ENCODE data around the gene VDR. TPM values are rescaled to one million over a fixed set of nuclear protein-coding genes. Genes with fewer than 3 reads are reported as not detected.

Gene VDR
- polyA plus RNA-seq, 3 donors: 6.0 to 14.8 (median 12.8) TPM

- no peak for DNase-seq
- TF ChIP-seq CTCF (IDR thresholded peaks at IDR 0.05): no peak
- intact Hi-C loops (cut with micrococcal nuclease): loop anchor here in 1 of 2 donors (10.0 kb wide), 1 partner anchor 93 kb away; the partner anchor contains the start of gene HDAC7
- Histone ChIP-seq H3K27me3 (ENCODE audit: control insufficient read depth in 2 of 2, insufficient read depth in 2 of 2, low read length in 2 of 2) (peaks cover 24 to 28% of the 10 kb centered on the region in 2 donors), H3K79me2 (ENCODE audit: insufficient read depth, low read length) (peaks cover 9% of the 10 kb centered on the region), H2AFZ (ENCODE audit: insufficient read depth, low read depth, low read length, poor library complexity, severe bottlenecking) (no peak overlapping the region), H3K36me3 (replicated peaks in 1 of 2; ENCODE audit: control insufficient read depth in 1 of 2, insufficient read depth in 2 of 2, low read length in 2 of 2) (no peaks in the 10 kb centered on the region), H4K20me1 (ENCODE audit: insufficient read depth, low read length) (peaks cover 8% of the 10 kb centered on the region), H3K4me2 (replicated peaks; ENCODE audit: extremely low read depth, low read length, poor library complexity, severe bottlenecking) (no peak overlapping the region), H3K27ac (ENCODE audit: low read depth in 1 of 2, low read length in 2 of 2) (no peak overlapping the region), H3K4me1 (ENCODE audit: control insufficient read depth in 1 of 2, insufficient read depth in 2 of 2, low read length in 2 of 2) (peaks cover 21 to 22% of the 10 kb centered on the region in 2 donors), H3K4me3 (replicated peaks in 1 of 3; ENCODE audit: low read depth in 2 of 3, low read length in 3 of 3) (no peak overlapping the region), H3K9me3 (replicated peaks in 1 of 2; ENCODE audit: control insufficient read depth in 1 of 2, insufficient read depth in 1 of 2, low read length in 2 of 2) (peaks cover 0 to 8% of the 10 kb centered on the region in 2 donors), H3K9ac (ENCODE audit: insufficient read depth, low read length, poor library complexity, severe bottlenecking) (no peak overlapping the region)
- WGBS (ENCODE audit: insufficient coverage): 50% methylated on average over 1 of the region's 4 CpGs
- H3K4me3 Mint-ChIP-seq: no peak overlapping the region
- H3K36me3 Mint-ChIP-seq: peaks cover 0 to 1% of the 10 kb centered on the region in 2 donors
- H3K27ac Mint-ChIP-seq: no peak overlapping the region
- peaks cover 0 to 3% (median 0%) of the 10 kb centered on the region in 7 donors for H3K9me3 Mint-ChIP-seq
- H3K4me1 Mint-ChIP-seq: peaks cover 20% of the 10 kb centered on the region
- H3K27me3 Mint-ChIP-seq (ENCODE audit: low read depth in 3 of 3): peaks cover 23 to 43% (median 32%) of the 10 kb centered on the region in 3 donors
Observed at GRCh38 chr12:47907851-47908454, 3.2 kb upstream of the VDR start.

GRCh38 chr12:47903927-47904712, 674 bp downstream of the VDR start:
- peak overlapping the region; percentile 68 to 84 (median 81) for H3K4me3 ChIP-seq (replicated peaks in 1 of 3; ENCODE audit: low read depth in 2 of 3, low read length in 3 of 3)
- Mint-ChIP-seq H3K27ac (peak overlapping the region; percentile 91 to 96 (median 94)), H3K4me3 (peak overlapping the region; percentile 89 to 96), H3K4me1 (peaks cover 56% of the 10 kb centered on the region), H3K36me3 (peaks cover 5 to 8% of the 10 kb centered on the region in 2 donors), H3K9me3 (peaks cover 0 to 3% (median 0%) of the 10 kb centered on the region in 7 donors), H3K27me3 (ENCODE audit: low read depth in 3 of 3) (peaks cover 23 to 33% (median 32%) of the 10 kb centered on the region in 3 donors)
- H3K4me2 ChIP-seq (replicated peaks; ENCODE audit: extremely low read depth, low read length, poor library complexity, severe bottlenecking): peak overlapping the region; percentile 86
- WGBS (ENCODE audit: insufficient coverage): 0% methylated on average over 5 of the region's 7 CpGs
- peaks cover 58 to 59% of the 10 kb centered on the region in 2 donors for H3K4me1 ChIP-seq (ENCODE audit: control insufficient read depth in 1 of 2, insufficient read depth in 2 of 2, low read length in 2 of 2)
- peaks cover 0 to 8% of the 10 kb centered on the region in 2 donors for H3K9me3 ChIP-seq (replicated peaks in 1 of 2; ENCODE audit: control insufficient read depth in 1 of 2, insufficient read depth in 1 of 2, low read length in 2 of 2)
- peak overlapping the region; percentile 81 for H3K9ac ChIP-seq (ENCODE audit: insufficient read depth, low read length, poor library complexity, severe bottlenecking)
- peaks cover 0 to 11% of the 10 kb centered on the region in 2 donors for H3K36me3 ChIP-seq (replicated peaks in 1 of 2; ENCODE audit: control insufficient read depth in 1 of 2, insufficient read depth in 2 of 2, low read length in 2 of 2)
- intact Hi-C loops (cut with micrococcal nuclease): loop anchor here (2.0 to 10.0 kb wide), 2 partner anchors 33 to 89 kb away; partner anchors contain the start of gene HDAC7 (in 1 of the 2)
- DNase-seq: peak; percentile 89 to 96 (median 92)
- peaks cover 42% of the 10 kb centered on the region for H4K20me1 ChIP-seq (ENCODE audit: insufficient read depth, low read length)
- H3K27ac ChIP-seq (ENCODE audit: low read depth in 1 of 2, low read length in 2 of 2): peak overlapping the region; percentile 90 to 96
- H3K79me2 ChIP-seq (ENCODE audit: insufficient read depth, low read length): peaks cover 39% of the 10 kb centered on the region
- H2AFZ ChIP-seq (ENCODE audit: insufficient read depth, low read depth, low read length, poor library complexity, severe bottlenecking): peak overlapping the region; percentile 48
- peaks cover 24 to 25% of the 10 kb centered on the region in 2 donors for H3K27me3 ChIP-seq (ENCODE audit: control insufficient read depth in 2 of 2, insufficient read depth in 2 of 2, low read length in 2 of 2)
- no peak for TF ChIP-seq CTCF (IDR thresholded peaks at IDR 0.05)
